GM21786 (cell line): Measurements from ENCODE around the gene EMD.
"Not testable (repeated sequence)": the region's sequence is repeated elsewhere in the genome, so short reads cannot be mapped to it uniquely, and the experiment has no call there.

Experiments
- ATAC-seq: cut with Tn5 transposase; IDR thresholded peaks from one replicate; pipeline ENCODE4 v1.9.1; 2021; ENCODE audit not compliant: unreplicated experiment

The EMD gene

DNA sequence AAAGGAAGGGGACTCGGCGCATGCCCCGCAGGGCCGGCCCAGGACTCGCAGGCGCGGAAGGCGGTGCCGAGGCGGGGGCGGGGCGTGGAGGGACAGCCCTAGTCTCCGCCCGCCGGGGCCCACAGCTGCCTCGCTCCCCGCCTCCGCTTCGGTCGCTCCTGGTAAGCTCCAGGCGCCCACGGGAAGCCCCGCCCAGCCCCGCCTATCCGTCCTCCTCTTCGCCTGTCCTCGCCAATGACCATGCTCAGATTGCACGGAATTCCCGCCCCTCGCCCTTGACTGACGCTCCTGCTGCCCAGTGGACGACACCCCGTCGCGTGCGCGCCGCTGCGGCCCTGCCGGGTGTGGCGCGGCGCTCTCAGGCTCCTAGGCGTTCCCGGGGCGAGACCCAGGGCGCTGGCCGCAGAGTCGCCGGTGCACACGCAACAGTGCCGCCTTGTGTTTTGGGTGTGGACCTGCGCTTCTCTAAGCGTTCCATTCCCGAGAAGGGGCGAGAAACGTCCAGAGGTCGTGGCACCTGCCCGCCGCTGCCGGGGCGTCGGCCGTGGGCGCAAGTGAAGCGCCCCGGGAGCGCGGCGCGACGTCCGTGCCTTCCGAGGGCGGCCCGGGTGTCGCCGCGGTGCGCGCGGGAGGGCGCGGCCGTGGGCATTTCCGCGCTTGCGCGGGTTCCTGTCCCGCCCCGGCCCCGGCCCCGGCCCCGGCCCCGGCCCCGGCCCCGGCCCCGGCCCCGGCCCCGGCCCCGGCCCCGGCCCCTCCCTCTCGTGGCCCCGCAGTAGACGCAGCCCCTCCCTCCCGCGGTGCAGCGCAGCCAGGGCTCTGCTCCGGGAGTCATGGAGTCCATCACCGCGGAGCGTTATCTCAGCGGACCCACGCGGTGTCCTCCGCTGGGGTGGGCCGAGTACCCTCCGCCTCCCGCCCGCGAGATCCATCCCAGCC, 11.0 kb downstream of the EMD start:
- ATAC-seq = peak; percentile 74

DNA sequence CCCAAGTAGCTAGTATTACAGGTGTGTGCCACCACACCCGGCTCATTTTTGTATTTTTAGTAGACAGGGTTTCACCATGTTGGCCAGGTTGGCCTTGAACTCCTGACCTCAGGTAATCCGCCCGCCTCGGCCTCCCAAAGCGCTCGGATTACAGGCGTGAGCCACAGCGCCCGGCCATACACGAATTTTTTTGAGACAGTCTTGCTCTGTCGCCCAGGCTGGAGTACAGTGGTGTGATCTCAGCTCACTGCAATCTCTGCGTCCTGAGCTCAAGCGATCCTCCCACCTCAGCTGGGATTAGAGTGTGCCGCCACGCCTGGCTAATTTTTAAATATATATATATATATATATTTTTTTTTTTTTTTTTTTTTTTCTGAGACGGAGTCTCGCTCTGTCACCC, 17.3 kb downstream of the EMD start:
- not testable (repeated sequence) for ATAC-seq

DNA sequence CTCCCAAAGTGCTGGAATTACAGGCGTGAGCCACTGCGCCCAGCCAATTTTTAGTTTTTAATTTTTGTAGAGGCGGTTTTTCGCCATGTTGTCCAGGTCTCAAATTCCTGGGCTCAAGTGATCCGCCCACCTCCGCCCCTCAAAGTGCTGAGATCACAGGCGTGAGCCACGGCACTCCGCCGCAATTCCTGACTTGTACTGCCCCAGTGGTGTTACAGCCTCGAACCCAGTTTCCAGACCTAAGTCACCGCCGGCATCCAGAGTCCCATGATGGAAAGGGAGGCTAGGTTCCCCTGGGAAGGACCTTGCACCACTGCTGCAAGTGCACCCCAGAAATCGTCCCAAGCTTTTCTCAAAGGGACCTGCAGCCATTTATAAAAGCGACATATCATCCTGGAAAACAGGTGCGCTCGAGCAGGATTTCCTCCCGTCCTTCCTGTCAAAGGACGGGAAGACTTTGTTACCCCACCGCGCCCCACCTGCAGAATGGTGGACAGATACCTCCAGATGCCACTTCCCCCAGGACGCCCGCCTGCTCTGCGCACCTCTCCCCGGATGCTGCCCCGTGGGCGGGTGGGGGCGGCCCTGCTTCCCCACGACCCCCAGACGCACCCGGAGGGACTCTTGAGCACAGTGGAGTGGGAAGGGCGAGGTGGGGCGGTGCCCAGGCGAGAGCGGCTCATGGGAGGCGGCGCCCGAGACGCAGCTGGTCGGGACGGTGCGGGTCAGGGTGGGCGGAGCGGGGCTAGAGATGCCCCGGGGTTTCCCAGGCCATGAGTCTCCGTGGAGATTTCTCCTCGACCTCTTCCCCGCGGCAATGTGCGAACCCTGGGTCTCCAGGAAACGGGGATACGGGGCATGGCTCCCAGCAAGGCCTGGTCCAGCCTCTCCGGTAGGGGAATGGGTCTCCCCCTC, 18.1 kb downstream of the EMD start:
- ATAC-seq = peak; percentile 49

DNA sequence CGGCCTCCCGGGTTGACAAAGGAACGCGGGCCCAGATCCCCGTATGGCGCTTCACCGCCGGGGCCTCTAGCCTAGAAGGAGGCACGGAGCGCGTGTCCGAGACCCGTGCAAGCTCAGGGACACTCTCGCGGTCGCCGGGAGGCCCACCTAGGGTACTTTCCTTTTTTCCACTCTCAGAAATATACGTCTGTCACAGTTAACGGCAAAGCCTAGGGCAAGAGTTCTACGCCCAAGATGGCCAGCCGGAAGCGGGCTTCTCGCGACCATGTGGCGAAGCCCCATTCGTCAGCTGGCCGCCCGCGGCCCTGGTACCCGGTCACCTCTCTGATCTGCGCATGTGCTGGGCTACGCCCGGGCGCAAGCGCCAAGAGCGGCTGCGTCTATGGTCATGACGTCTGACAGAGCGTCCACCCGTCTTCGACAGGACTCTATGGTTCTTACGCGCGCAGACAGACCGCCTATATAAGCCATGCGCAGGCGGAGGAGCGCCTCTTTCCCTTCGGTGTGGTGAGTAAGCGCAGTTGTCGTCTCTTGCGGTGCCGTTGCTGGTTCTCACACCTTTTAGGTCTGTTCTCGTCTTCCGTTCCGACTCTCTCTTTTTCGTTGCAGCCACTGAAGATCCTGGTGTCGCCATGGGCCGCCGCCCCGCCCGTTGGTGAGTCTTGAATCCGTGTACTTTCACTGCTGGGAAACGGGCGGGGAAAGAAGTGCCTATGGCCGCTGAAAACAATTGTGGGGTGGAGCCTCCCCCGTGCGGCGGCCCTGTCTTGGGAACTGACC, 19.0 kb downstream of the EMD start, which contains the start of gene RPL10:
Gene RPL10, plus strand, starts transcription at position 490 of the 780 bp plus-strand sequence. Its CDS starts 143 bp downstream, at position 633.
- peak; percentile 68 for ATAC-seq

DNA sequence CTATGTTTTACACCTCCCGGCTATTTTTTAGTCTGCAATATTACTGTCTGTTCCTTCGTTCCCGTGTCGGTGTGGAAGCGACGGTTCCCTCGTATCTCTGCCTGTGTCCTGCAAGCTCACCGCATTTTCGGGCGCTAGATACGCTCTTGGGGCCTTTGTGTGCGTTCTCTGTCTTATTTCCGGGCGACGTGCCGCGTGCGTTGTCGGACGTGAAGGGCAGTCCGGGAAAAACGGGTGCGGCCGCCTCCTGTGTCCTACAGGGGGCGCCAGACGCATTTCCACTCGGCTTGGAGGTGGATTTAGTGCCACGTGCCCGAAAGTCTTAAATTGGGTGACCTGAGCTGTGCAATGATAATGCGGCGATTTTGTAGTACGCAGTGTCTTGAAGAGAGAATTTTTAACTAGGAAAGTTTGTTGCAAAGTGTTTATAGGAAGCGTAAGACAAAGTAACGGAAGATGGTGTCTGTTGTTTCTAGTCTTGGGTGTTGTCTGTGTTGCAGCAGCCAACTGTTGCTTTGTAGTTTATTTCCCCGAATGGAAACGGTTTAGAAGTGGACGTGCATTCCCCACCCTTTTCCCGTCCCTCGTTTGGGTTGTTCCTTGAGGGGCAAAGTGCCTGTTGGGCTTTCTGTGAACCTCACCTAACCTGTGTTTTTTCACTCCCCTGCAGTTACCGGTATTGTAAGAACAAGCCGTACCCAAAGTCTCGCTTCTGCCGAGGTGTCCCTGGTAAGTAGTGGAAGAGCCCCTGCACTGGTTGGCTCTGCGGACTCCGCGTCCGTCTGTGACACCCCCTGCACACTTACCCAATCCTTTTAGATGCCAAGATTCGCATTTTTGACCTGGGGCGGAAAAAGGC, 19.8 kb downstream of the EMD start:
- peak; percentile 33 for ATAC-seq

DNA sequence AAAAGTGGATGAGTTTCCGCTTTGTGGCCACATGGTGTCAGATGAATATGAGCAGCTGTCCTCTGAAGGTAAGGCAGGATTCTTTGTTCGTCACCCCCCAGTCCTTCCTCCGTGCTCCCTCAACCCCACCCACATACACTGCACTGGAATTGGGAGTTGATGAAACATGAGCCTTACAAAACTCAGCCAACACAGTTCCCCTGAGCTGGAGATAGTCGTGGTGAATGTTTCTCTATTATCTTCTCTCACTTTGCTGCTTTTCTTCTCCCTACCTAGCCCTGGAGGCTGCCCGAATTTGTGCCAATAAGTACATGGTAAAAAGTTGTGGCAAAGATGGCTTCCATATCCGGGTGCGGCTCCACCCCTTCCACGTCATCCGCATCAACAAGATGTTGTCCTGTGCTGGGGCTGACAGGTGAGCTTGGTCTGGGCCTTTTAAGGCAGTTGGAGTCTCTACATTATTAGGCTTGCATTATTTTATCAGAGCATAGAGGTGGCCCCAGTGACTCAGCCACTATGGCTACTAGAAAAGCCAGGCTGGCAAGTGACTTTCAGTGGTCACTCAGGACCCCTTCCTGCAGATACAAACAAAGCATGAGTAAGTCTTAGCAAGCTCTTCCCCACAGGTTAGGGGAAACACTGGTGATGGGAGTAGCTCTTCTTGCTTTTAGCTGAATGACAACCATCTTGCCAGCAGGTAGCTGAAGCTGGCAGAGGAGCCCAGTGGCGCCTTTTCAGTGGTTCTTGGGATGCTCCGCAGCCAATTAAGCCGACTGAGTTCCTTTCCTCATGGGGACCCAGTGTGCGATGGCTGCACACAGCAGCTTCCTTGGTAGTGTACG, 20.7 kb downstream of the EMD start:
- ATAC-seq = no peak

DNA sequence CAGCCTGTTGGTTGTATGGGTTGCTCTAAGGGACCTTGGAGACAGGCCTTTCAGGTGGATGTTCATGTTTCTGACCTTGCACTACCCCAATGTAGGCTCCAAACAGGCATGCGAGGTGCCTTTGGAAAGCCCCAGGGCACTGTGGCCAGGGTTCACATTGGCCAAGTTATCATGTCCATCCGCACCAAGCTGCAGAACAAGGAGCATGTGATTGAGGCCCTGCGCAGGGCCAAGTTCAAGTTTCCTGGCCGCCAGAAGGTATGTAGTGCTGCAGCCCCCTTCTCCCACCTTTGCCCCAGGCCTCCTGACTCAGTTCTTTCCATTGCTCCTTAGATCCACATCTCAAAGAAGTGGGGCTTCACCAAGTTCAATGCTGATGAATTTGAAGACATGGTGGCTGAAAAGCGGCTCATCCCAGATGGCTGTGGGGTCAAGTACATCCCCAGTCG, 21.3 kb downstream of the EMD start:
- not testable (repeated sequence) for ATAC-seq

DNA sequence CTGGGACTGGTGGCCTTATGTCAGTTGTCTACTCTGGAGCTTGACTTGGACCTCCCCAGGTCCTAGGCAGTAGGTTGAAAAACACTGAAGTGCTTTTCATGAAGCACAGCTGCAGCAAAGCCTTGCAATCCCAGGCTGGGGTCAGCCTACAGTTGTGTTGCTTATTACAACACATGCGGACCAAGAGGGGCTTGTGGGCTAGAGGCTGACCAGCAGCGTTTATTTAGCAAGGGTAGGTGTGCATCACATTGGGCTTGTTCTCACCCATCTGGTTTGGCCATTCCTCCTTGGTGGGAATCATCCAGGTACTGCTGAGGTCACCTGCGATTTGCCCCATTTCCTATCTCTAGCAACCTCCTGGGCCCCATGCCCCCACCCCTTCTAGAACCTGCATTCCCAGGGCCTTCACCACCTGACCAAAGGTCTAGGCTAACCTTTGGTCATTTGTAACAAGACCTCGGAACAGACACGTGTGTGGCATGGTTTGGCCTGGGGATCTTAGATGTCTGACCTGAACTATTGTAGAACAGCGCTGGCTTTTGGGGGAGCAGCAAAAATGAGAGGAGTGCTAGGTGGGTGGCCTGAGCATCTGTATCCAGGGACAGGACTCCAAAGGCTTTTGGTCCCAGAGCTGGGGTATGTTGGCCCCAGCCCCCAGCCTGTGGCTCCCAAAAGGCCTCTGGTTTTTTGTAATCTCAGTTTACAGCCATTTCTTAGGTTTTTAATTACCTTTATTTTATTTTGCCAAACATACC, 22.1 kb downstream of the EMD start:
- ATAC-seq = no peak

DNA sequence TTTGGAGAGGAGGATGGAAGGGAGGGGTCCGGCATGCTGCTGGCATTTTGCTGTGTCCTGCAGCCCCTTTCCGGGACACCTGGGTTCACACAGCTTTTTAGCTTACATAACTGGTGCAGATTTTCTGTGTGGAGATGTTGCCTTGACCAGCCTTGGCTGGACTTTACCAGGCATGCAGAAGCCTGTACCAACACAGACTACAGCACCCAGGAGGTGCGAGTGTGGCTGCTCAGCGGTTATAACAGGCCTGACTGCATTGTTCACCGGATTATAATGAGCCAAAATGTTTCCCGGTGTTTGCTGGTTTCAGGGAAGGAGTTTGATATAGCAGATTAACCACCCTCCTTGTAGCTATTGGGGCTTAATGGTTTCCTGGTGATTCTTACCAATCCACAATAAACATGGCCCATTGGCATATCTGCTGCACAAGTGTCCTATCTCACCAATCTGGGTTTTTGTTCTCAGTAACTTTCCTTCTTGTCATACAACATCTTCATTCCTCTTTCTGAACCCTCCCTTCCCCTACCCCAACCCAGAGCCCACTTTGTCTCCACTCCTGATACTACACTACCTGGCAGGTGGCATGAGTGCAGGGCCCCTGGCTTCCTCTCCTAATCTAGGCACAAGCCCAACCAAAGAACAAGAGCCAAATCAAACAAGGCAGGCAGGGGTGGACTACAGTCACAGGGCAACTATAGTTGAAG, 23.0 kb downstream of the EMD start:
- no peak for ATAC-seq

DNA sequence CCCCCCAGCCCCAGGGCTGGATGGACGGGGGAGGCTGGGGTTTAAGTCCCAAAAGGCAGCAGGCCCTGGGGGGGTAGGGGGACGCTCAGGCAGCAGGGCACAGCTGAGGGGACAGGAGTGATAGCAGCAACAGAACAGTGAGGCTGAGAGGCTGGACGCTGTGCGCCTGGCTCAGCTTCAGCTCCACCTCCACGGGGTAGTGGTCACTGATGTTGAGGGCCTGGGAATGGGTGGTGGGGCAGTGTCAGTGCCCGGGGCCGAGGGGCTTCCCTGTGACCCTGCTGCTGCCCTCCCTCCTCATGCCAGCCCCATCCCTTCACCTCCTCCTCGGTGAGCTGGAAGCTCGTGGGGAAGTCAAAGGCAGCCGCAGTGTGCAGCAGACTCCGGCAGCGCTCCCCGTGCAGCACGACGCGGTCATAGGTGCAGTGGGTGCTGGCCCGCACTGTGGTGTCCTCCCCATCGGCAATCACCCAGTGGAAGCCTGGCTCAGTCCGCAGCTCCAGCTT, 23.6 kb downstream of the EMD start:
- no peak for ATAC-seq

DNA sequence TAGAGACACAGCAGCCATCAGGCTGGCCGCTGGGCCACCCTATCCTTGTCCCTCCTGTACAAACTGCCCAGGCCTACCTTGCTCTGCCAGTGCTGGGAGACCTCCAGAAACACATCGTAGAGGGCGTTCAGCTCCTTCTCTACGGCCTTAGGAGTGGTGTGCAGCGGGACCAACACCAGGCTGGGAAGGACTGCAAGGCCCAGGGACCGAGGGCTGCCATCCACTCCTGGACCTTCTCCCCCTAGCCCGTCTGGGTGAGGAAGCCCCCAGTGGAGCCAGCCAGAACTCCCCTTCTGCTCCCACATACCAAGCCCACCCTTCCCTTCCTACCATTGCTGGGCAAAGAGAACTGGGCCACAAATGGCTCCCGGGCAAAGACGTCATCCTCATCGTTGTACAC, 24.1 kb downstream of the EMD start:
- ATAC-seq = no peak

DNA sequence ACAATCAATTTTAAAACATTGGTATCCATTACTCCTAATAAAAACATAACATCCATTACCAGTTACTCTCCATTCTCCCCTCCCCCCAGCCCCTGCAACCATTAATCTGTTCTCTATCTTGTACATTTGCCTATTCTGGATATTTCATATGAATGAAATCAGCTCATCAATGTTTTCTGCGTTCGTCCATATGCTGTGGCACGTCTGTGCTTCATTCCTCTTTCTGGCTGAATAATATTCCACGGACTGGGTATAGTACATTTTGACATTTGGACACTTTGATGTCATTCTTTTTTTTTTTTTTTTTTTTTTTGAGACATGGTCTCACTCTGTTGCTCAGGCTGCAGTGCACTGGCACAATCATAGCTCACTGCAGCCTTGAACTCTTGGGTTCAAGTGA, 24.8 kb downstream of the EMD start:
- no peak for ATAC-seq

DNA sequence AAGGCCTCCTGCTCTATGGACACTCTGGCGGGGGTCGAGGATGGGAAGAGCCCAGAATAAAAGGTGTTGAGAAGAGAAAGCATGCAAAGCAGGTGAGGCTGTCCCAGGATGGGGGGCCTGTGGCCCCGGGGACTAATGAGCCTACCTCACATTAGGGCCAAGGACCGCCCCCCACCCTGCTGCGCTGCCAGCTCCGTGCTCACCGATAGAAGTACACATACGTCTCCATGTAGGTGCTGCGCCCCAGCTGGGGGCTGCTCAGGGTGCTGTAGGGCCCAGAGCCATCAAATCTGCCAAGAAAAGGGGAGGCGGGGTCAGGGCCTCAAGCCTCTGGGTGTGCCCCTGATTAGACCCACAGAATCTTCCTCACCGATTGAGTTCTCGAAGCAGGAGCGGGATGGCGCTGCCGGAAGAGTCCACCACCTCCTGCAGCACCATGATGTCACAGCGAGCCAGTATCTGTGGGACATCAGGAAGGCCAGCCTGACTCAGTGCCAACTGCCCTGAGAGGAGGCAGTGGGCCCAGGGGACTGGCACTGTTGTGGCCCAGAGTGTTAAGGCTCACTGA, 25.6 kb downstream of the EMD start:
- ATAC-seq = no peak

DNA sequence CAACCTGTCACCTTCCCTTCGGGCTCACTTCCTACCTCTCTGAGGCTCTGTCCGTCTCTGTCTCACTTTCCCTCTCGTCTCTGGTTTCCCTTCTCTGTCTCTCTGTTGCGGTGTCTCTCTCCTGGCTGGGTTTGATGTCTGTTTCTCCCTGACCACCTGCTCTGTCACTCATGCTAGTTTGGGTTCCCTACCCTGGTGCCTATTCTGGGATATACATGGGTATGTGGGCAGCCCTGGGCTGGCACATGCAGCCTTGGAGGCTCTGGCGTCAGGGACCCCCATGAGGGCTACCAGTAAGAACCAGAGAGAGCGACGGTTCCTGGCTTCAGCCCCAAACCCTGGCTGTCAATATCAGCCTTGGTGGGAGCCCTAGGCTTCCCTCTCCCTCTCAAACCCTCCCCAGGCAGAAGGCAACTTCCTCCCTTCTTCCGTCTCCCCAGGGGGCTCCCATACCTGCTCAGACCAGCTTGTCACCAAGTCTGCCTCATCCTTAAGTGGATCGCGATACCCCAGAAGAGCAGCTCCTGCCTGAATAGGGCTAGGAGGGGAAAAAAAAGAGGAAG, 29.6 kb downstream of the EMD start:
- ATAC-seq = peak; percentile 19

DNA sequence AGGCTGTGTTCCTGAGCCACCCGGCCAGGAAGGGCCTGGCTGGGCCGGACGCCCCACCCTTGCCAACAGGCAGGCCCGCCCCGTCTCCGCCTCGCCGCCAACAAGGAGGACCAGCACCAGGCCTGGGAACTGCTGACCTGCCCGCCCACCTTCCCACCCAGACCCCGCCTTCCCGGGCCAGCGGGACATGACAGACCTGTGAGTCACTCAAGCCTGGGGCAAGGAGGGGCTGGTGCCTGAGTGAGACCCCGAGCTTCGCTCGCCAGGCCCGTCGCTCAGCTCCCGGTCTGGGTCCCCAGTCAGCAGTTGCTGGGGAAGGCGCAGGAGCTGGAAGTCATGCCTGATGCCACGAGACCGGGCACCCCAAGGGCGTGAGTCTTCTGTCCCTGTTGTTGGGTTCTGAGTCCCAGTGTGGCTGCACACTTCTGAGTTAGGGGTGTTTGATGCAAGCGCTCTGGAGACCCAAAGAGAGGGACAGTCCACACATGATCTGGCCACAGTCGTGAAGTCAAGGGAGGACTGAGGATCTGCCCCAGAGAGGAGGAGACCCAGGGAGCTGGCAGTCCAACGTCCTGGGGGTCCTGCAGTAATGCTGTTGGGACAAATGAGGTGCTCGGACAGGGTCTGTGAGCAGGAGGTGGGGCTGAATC, 30.3 kb downstream of the EMD start, which contains the start of gene DNASE1L1:
Gene DNASE1L1, minus strand, starts transcription at position 33 of the 650 bp plus-strand sequence. CDS start 3,686 bp downstream, outside the sequence.
- ATAC-seq = peak; percentile 56

DNA sequence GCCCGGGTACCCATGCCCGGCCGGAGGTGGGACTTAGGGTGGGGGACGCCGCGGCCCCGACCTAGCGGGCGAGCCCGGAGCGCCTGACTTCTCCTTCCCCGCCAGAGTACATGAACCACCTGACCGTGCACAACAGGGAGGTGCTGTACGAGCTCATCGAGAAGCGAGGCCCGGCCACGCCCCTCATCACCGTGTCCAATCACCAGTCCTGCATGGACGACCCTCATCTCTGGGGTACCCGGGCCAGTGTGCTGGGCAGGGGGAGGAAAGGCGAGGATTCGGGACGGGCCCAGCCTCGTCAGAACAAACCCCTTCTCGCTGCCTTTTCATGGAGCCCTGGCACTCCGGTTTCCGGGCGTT, 32.9 kb downstream of the EMD start:
- ATAC-seq = peak; percentile 60
